Measurements from ENCODE around the gene FCSK. TPM values are rescaled to one million over a fixed set of nuclear protein-coding genes. Genes with fewer than 3 reads are reported as not detected.
"Not testable (repeated sequence)": the region's sequence is repeated elsewhere in the genome, so short reads cannot be mapped to it uniquely, and the experiment has no call there.

Gene FCSK
- polyA plus RNA-seq (2013, experiment 1 of 2; ENCODE audit: insufficient read length): 3.8 TPM
- 5.4 TPM for polyA plus RNA-seq (2013, experiment 2 of 2; ENCODE audit: insufficient read length)

GRCh38 chr16:70454222-70455034 is at the start of gene FCSK:
Gene FCSK (plus strand): TSS chr16:70454595. CDS start chr16:70463191, 8,596 bp downstream.
- DNase-seq: peak; percentile 64

- not testable (repeated sequence) for DNase-seq
Measured at GRCh38 chr16:70406104-70406503, 48.3 kb upstream of the FCSK start.

- no peak for DNase-seq
Measured at GRCh38 chr16:70407811-70408274, 46.6 kb upstream of the FCSK start.

GRCh38 chr16:70410734-70411133 is 43.7 kb upstream of the FCSK start:
- DNase-seq: no peak

GRCh38 chr16:70412385-70412784 is 42.0 kb upstream of the FCSK start:
- DNase-seq: no peak

GRCh38 chr16:70413572-70413971 is 40.8 kb upstream of the FCSK start:
- not testable (repeated sequence) for DNase-seq

- DNase-seq: no peak
Measured at GRCh38 chr16:70416748-70417616, 37.4 kb upstream of the FCSK start.

GRCh38 chr16:70417661-70418060 is 36.7 kb upstream of the FCSK start:
- no peak for DNase-seq

- DNase-seq: no peak
Measured at GRCh38 chr16:70418274-70418992, 36.0 kb upstream of the FCSK start.

GRCh38 chr16:70418993-70419318 is 35.4 kb upstream of the FCSK start:
- no peak for DNase-seq

- DNase-seq: no peak
Measured at GRCh38 chr16:70419384-70420327, 34.7 kb upstream of the FCSK start.

- DNase-seq: no peak
Measured at GRCh38 chr16:70421014-70421413, 33.4 kb upstream of the FCSK start.

GRCh38 chr16:70421473-70422311 is 32.7 kb upstream of the FCSK start:
- no peak for DNase-seq

- DNase-seq: no peak
Measured at GRCh38 chr16:70422543-70422942, 31.9 kb upstream of the FCSK start.

GRCh38 chr16:70427786-70428177 is 26.6 kb upstream of the FCSK start:
- no peak for DNase-seq

GRCh38 chr16:70428178-70428998 is 26.0 kb upstream of the FCSK start:
- DNase-seq: peak; percentile 93

GRCh38 chr16:70429888-70430666 is 24.3 kb upstream of the FCSK start:
- DNase-seq: no peak

GRCh38 chr16:70430667-70431536 is 23.5 kb upstream of the FCSK start:
- DNase-seq: peak; percentile 16
